Muscle of leg (tissue), 11 donors: ENCODE results near the gene AGBL4. TPM values are rescaled to one million over a fixed set of nuclear protein-coding genes. Genes with fewer than 3 reads are reported as not detected.
"Not testable (repeated sequence)": the region's sequence is repeated elsewhere in the genome, so short reads cannot be mapped to it uniquely, and the experiment has no call there.

Experiments used
- DNase-seq: peaks from one replicate; pipeline ENCODE4 v3.0.0; 2013
- H3K27ac ChIP-seq: one replicate; pipeline ENCODE4 v1.5.1; 2013; ENCODE audit warnings: mild to moderate bottlenecking, low read length, control low read depth
- H3K27me3 ChIP-seq: one replicate; pipeline ENCODE4 v1.6.1; 2013; ENCODE audit warnings: low read length; ENCODE audit not compliant: control insufficient read depth, insufficient read depth
- H3K36me3 ChIP-seq: one replicate; pipeline ENCODE4 v1.6.1; 2013; ENCODE audit warnings: low read length; ENCODE audit not compliant: control insufficient read depth, insufficient read depth
- H3K4me1 ChIP-seq: one replicate; pipeline ENCODE4 v1.6.1; 2013; ENCODE audit warnings: low read length; ENCODE audit not compliant: control insufficient read depth, insufficient read depth
- H3K4me3 ChIP-seq: one replicate; pipeline ENCODE4 v1.5.1; 2013; ENCODE audit warnings: low read length, control low read depth
- H3K9me3 ChIP-seq: replicated peaks from 2 replicates; pipeline ENCODE4 v1.6.1; 2013; ENCODE audit warnings: low read depth, low read length; ENCODE audit not compliant: control insufficient read depth
- WGBS: methylation state at CpG from one replicate; pipeline ENCODE4 v1.1.5; 2013; ENCODE audit warnings: missing lambda C conversion rate; ENCODE audit not compliant: insufficient coverage; 5-methylcytosine and 5-hydroxymethylcytosine counted together
- polyA plus RNA-seq, 8 donors: library from polyadenylated mRNA; unstranded; fragments of 120-200 nt; gene quantifications; one replicate each; pipeline versions ENCODE4 v1.2.1 to v1.2.3, GENCODE V29; 2013; ENCODE audit warnings: inconsistent platforms in 1 of 8, low replicate concordance in 1 of 8; ENCODE audit not compliant: insufficient read length in 8 of 8, insufficient read depth in 1 of 8
- total RNA-seq: library from RNA; stranded (reverse); fragments of 120-200 nt; gene quantifications from one replicate; pipeline ENCODE4 v1.2.4, GENCODE V29; 2013

The AGBL4 gene
- total and polyA plus RNA-seq, 9 donors: 0.05 to 0.50 (median 0.18) TPM

DNA sequence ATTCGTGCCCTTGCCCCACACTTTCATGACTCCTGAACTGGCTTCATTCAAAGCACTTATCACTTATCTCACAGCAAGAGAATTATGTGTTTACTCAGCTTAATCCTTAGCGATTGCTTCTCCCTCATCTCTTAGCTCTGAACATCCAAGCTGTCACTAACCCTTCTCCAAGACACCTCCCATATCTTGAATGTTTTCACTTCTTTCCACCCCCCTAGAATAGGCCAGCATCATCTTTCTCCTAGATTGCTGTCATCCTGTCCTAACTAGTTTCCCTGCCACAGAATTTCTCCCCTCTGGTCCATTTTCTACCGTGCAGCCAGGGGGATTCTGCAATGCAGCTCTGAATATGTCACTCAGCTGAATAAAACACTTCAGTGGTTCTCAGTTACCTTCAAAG is 1483.2 kb downstream of the AGBL4 start:
- Histone ChIP-seq H3K4me3 (no peak overlapping the region), H3K27me3 (no peaks in the 10 kb centered on the region), H3K4me1 (no peaks in the 10 kb centered on the region), H3K36me3 (no peaks in the 10 kb centered on the region), H3K27ac (no peak overlapping the region), H3K9me3 (no peaks in the 10 kb centered on the region)
- 46% methylated on average over 3 of the region's 3 CpGs for WGBS
- no peak for DNase-seq

DNA sequence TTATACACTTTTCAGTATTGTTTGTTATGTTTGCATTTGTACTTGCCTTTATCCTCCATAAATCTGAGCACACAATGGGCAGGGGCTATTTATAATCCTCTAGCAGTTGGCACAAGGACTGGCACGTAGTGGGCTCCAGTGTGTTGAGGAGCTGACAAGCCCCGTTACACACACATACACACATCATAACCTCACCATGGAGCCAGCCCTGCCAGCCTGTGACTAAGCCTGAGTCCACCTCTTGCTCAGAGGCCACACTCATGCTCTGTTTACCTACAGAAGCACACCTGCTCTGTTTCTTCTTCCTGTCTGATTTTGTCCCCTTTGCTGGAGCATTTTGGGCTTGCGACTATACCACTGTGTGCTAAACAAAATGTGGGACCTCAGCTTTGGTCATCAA is 1487.3 kb downstream of the AGBL4 start:
- DNase-seq: no peak
- Histone ChIP-seq H3K9me3 (no peaks in the 10 kb centered on the region), H3K27me3 (no peaks in the 10 kb centered on the region), H3K4me1 (no peaks in the 10 kb centered on the region), H3K4me3 (no peak overlapping the region), H3K36me3 (no peaks in the 10 kb centered on the region), H3K27ac (no peak overlapping the region)
- 77% methylated on average over 3 of the region's 3 CpGs for WGBS

DNA sequence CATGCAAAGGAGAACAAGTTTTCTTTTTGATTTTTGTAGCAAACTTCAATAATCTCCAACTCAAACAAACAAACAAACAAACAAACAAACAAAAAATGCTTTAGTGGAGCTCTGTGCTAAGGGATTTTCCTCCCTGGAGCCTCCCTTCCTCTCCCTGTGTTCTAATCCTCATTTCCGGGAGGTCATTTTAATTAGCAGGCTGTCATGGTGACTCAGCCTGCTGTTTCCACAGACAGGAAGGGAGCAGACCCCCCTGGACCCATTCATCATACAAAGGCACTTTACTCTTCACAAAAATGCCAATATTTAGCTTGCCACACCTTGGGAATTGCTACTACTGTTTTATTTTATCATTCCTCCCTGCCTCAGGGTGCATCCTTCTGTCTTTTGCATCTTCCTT is 1490.8 kb downstream of the AGBL4 start:
- H3K27ac ChIP-seq: no peak overlapping the region
- DNase-seq: no peak
- H3K27me3 ChIP-seq: no peaks in the 10 kb centered on the region
- H3K4me1 ChIP-seq: no peaks in the 10 kb centered on the region
- 40% methylated on average over 1 of the region's 1 CpG for WGBS
- no peaks in the 10 kb centered on the region for H3K9me3 ChIP-seq
- H3K4me3 ChIP-seq: no peak overlapping the region
- H3K36me3 ChIP-seq: no peaks in the 10 kb centered on the region

DNA sequence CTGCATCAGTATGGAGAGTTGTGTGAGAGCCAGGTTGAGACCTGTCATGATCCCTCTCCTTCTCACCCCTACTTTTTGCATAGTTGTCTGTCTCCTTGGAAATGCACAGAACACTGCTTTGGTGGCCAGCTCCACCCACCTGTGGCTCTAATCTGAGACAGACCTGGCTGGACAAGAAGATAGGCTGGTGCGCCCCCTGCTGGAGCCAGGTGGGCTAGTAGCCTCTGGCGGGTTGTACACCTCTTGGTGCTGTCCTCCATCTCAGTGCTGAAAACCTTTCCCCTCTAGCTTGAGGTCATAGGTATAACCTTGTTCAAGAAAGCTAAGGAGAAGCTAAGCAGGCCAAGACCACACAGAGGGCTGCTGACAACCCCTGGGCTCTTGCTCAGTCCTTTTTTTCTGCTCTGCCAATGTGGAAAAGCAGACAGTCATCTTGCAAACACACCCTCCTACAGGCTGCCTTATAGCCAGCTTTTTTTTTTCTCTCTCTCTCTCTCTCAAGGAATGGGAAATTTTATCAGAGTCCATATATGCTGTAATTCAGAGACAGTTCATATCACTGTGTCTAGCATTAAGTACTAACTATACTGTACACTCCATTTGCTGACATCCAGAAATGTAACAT is 1492.9 kb downstream of the AGBL4 start:
- Histone ChIP-seq H3K27me3 (no peaks in the 10 kb centered on the region), H3K4me1 (peaks cover 6% of the 10 kb centered on the region), H3K4me3 (no peak overlapping the region), H3K9me3 (no peaks in the 10 kb centered on the region), H3K27ac (no peak overlapping the region), H3K36me3 (no peaks in the 10 kb centered on the region)
- peak; percentile 44 for DNase-seq
- WGBS: 0% methylated on average over 1 of the region's 2 CpGs

DNA sequence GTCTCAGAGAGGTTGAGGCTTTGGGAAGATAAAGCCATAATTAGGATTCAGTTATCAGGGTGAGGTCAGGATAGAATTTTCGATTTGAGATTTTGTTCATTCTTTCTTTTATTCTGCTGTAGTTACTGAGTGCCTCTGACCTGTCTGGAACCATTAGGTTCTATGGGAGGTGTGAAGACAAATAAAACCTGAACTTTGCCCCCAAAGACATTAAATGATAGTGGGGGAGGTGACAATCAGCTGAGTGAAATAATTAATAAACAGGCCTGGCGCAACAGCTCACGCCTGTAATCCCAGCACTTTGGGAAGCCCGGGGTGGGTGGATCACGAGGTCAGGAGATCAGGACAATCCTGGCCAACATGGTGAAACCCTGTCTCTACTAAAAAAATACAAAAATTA is 1496.7 kb downstream of the AGBL4 start:
- peaks cover 9% of the 10 kb centered on the region for H3K4me1 ChIP-seq
- no peak for DNase-seq
- H3K27ac ChIP-seq: no peak overlapping the region
- no peaks in the 10 kb centered on the region for H3K9me3 ChIP-seq
- H3K27me3 ChIP-seq: no peaks in the 10 kb centered on the region
- no peaks in the 10 kb centered on the region for H3K36me3 ChIP-seq
- WGBS: 83% methylated on average over 4 of the region's 5 CpGs
- no peak overlapping the region for H3K4me3 ChIP-seq

DNA sequence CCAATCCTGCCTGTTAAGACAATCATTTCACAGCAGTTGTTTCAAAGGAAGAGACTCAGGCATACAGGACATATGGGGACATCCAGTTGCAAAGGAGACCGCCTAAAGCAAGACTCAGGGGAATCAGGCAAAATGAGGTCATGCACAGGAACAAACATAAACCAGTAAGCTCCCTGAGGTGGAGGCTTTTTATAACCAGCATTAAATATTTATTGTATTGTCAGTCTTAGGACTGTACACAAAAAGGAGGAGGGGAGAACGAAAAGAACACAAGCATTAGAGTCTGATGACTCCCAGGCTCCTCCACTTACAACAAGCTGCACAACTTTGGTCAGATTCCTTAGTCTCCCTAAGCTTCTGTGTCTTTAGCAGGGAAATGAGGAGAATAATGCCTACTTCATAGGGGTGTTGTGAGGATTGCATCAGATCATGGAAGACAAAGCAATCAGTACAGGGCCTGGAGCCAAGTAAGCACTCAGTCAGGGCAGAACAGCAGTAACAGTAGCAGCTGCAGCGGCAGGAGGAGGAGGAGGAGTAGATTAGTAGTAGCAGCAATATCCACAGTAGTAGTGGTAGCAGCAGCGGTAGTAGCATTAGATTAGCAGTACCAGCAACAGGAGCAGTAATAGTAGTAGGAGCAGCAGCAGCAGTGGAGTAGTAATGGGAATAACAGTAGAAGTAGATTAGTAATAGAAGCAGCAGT is 1497.6 kb downstream of the AGBL4 start:
- H3K4me1 ChIP-seq: peaks cover 9% of the 10 kb centered on the region
- no peak overlapping the region for H3K4me3 ChIP-seq
- peak overlapping the region; percentile 0 for H3K27ac ChIP-seq
- DNase-seq: peak; percentile 37
- H3K36me3 ChIP-seq: no peaks in the 10 kb centered on the region
- no peaks in the 10 kb centered on the region for H3K27me3 ChIP-seq
- H3K9me3 ChIP-seq: no peaks in the 10 kb centered on the region
- 20% methylated on average over 2 of the region's 4 CpGs for WGBS

DNA sequence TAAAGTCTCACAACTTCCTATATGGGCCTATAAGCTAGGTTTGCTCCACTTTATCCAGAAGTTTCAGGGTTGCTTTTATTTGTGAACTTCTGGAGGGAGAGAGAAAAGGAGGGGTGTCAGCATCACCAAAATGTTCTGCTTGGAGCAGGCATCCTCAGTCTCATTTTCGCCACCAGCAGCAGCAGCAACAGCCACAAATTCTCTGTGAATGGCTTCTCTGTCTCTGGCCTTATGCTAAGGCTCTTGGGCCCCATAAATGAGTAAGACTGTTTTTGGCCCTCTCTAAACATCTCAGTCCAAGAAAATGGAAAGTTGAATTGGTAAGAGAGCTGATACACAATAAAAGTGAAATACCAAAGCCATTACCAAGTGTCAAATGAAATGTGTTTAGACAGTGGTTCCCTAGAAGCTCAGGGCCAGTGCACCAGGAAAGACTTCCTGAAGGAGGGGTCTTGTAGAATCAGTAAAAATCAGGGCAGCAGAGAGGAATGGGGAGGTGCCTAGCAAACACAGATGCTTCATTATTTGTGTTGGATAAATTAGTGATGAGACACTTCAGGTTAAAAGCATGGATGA is 1498.8 kb downstream of the AGBL4 start:
- H3K4me1 ChIP-seq: peaks cover 9% of the 10 kb centered on the region
- DNase-seq: peak; percentile 45
- no CpG with 5 or more reads among the region's 1 CpG for WGBS

DNA sequence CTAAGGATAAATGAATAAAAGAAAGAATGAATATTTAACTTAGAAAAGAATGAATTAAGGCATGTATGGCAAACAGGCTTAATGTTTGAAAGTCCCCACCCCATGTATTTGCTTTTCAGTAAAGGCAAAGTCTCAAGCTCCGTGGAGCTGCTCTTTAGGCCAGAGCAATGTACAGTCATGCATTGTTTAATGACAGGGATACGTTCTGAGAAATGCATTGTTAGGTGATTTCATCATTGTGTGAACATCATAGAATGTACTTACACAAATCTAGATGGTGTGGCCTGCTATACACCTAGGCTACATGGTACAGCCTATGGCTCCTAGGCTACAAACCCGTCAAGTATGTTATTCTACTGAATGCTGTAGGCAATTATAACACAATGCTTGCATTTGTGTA is 1500.2 kb downstream of the AGBL4 start:
- Histone ChIP-seq H3K27ac (no peak overlapping the region), H3K4me3 (no peak overlapping the region), H3K4me1 (peaks cover 9% of the 10 kb centered on the region), H3K36me3 (no peaks in the 10 kb centered on the region), H3K27me3 (no peaks in the 10 kb centered on the region), H3K9me3 (no peaks in the 10 kb centered on the region)
- no peak for DNase-seq
- WGBS: no CpG with 5 or more reads among the region's 3 CpGs

More for the DNA sequence above, 1498.8 kb downstream of the AGBL4 start:
- Histone ChIP-seq H3K27ac (no peak overlapping the region), H3K36me3 (no peaks in the 10 kb centered on the region), H3K27me3 (no peaks in the 10 kb centered on the region), H3K4me3 (no peak overlapping the region), H3K9me3 (no peaks in the 10 kb centered on the region)

DNA sequence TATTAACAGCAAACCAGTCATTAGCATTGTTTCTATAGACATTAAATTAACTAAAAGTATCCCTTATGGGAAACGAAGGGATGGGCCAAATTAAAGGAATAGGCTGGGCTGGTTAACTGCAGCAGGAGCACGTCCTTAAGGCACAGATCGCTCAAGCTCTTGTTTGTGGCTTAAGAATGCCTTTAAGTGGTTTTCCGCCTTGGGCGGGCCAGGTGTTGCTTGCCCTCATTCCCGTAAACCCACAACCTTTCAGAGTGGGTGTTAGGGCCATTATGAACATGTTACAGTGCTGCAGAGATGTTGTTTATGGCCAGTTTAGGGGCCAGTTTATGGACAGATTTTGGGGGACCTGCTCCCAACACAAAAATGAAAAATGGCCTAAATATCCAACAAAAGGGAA is 1503.9 kb downstream of the AGBL4 start:
- not testable (repeated sequence) for H3K27ac ChIP-seq, DNase-seq, H3K27me3 ChIP-seq, H3K4me3 ChIP-seq, H3K9me3 ChIP-seq, H3K4me1 ChIP-seq, H3K36me3 ChIP-seq
- WGBS: no CpG with 5 or more reads among the region's 6 CpGs

DNA sequence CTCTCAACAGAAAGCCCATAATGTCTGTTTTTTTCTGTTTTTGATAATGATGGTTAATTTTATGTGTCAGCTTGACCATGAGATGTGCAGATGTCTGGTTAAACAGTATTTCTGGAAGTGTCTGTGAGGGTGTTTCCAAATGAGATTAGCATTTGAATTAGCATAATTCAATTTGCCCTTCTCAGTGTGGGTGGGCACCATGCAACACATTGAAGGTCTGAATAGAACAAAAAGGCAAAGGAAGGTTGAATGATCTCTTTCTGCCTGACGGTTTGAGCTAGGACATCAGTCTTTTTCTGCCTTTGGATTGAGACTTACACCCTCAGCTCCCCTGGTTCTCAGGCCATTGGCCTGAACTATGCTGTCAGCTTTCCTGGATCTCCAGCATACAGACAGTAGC is 1516.9 kb downstream of the AGBL4 start:
- Histone ChIP-seq H3K9me3 (no peaks in the 10 kb centered on the region), H3K27ac (no peak overlapping the region), H3K4me3 (no peak overlapping the region), H3K36me3 (no peaks in the 10 kb centered on the region), H3K27me3 (no peaks in the 10 kb centered on the region), H3K4me1 (no peaks in the 10 kb centered on the region)
- WGBS: no CpG with 5 or more reads among the region's 1 CpG
- no peak for DNase-seq
